ENCODE measurements around the gene ENPP6. TPM values are rescaled to one million over a fixed set of nuclear protein-coding genes. Genes with fewer than 3 reads are reported as not detected.

The ENPP6 gene
- total and polyA plus RNA-seq, 2 donors (not counting 3 experiments of a cell fraction or from before 2014, with no cell fraction given), result not detected

DNA sequence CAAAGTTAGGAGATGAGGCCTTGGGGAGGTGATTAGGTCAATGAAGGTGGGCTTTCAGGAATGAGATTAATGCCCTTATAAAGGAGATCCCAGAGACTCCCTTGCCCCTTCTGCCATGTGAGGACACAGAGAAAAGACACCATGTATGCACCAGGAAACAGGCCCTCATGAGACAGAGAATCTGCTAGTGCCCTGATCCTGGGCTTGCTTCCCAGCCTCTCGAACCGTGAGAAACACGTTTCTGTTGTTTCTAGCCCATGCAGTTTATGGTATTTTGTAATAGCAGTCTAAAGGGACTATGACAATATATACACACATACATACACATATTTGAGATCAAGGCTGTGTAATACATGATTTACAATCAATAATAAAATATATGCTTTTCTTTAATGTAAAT lies 41.4 kb upstream of the ENPP6 start:
- Histone ChIP-seq H2AFZ (ENCODE audit: low read depth, low read length) (no peak overlapping the region), H3K27me3 (ENCODE audit: control insufficient read depth in 2 of 2, insufficient read depth in 2 of 2, low read length in 2 of 2) (peaks cover 2 to 3% of the 10 kb centered on the region in 2 experiments), H3K9me3 (replicated peaks; ENCODE audit: control insufficient read depth, insufficient read depth, low read length) (no peaks in the 10 kb centered on the region), H3K9me1 (replicated peaks; ENCODE audit: control insufficient read depth, extremely low read depth, insufficient read depth, low read length) (no peaks in the 10 kb centered on the region), H3K36me3 (ENCODE audit: control insufficient read depth in 2 of 2, extremely low read depth in 1 of 2, insufficient read depth in 2 of 2, low read length in 2 of 2) (no peaks in the 10 kb centered on the region), H3K4me1 (ENCODE audit: control insufficient read depth, extremely low read depth, insufficient read depth, low read length) (no peaks in the 10 kb centered on the region), H3K79me2 (ENCODE audit: control insufficient read depth, insufficient read depth, low read length) (no peaks in the 10 kb centered on the region), H4K20me1 (replicated peaks; ENCODE audit: control insufficient read depth, extremely low read depth, insufficient read depth, low read length) (no peaks in the 10 kb centered on the region), H3K27ac (ENCODE audit: insufficient read depth, low read depth, low read length) (no peak overlapping the region), H3K9ac (replicated peaks; ENCODE audit: extremely low read depth, insufficient read depth, low read length) (no peak overlapping the region), H3K4me3 (replicated peaks in 1 of 3; ENCODE audit: insufficient read depth in 1 of 3, low read depth in 1 of 3, low read length in 3 of 3) (no peak overlapping the region), H3K4me2 (ENCODE audit: insufficient read depth, low read length) (no peak overlapping the region)
- no peak for DNase-seq (ENCODE audit: low read depth, low spot score)
- intact Hi-C loops (cut with micrococcal nuclease) (no loop called here), dilution Hi-C loops (cut with MboI; ENCODE audit: extremely low pct_ligation_motif_present, low sequenced_read_pairs) (no loop called here)
- ChIA-PET POLR2A (no interaction called here), CTCF (no interaction called here)
- no peak for FAIRE-seq
- TF ChIP-seq FOS (IDR thresholded peaks at IDR 0.05; ENCODE audit: borderline replicate concordance, insufficient read depth, low read length) (no peak), GATA2 (IDR thresholded peaks at IDR 0.05; ENCODE audit: insufficient read depth, insufficient read length, low read depth, low read length) (no peak), POLR2AphosphoS5 (IDR thresholded peaks at IDR 0.05; ENCODE audit: insufficient read depth, low read depth, low read length) (no peak)
- TF ChIP-seq, protein P1, sequence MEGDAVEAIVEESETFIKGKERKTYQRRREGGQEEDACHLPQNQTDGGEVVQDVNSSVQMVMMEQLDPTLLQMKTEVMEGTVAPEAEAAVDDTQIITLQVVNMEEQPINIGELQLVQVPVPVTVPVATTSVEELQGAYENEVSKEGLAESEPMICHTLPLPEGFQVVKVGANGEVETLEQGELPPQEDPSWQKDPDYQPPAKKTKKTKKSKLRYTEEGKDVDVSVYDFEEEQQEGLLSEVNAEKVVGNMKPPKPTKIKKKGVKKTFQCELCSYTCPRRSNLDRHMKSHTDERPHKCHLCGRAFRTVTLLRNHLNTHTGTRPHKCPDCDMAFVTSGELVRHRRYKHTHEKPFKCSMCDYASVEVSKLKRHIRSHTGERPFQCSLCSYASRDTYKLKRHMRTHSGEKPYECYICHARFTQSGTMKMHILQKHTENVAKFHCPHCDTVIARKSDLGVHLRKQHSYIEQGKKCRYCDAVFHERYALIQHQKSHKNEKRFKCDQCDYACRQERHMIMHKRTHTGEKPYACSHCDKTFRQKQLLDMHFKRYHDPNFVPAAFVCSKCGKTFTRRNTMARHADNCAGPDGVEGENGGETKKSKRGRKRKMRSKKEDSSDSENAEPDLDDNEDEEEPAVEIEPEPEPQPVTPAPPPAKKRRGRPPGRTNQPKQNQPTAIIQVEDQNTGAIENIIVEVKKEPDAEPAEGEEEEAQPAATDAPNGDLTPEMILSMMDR (IDR thresholded peaks at IDR 0.05; ENCODE audit: extremely low read depth in 1 of 2, insufficient read depth in 1 of 2, low read depth in 1 of 2, low read length in 2 of 2), result no peak
- no TSS peak for BruUV-seq (replicated peaks)

DNA sequence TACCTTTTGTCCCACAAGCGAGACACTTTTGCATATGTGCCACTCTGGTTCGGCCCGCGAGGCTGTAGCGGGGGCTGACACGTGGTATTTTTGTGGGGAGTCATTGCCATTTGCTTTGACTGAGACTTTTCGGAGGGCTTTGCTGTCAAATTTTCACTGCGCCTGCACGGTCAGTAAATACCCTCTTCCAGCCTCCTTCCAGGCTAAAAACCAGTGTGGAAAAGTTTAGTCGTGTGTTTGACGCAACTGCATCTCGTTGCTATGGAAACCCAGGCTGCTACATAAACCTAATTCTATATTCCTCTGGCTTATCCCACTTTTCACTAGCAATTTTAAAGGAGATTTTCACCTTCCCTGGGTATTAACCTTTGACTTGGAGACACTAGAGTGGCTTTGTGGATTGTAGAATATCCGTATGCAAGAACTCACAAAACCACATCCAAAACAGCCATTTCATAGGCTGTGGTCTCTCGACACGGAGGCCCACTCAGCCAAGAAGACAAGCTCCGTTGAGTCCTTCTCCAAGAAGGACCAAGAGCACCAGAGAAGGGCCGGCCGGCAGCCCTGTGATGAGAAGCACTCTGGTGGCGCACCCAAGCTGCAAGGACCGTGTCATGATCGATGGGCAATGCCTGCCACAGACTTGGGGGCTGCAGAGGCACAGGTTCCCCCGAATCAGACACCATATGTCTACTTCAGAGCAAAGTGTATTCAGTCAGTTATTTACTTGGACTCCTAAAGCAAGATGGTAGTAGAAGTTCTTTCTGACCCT lies 38.4 kb upstream of the ENPP6 start:
- H3K4me2 ChIP-seq (ENCODE audit: insufficient read depth, low read length), result no peak overlapping the region
- intact Hi-C loops (cut with micrococcal nuclease) (no loop called here), dilution Hi-C loops (cut with MboI; ENCODE audit: extremely low pct_ligation_motif_present, low sequenced_read_pairs) (no loop called here)
- H2AFZ ChIP-seq (ENCODE audit: low read depth, low read length), result no peak overlapping the region
- no peaks in the 10 kb centered on the region for H3K4me1 ChIP-seq (ENCODE audit: control insufficient read depth, extremely low read depth, insufficient read depth, low read length)
- no peaks in the 10 kb centered on the region for H3K9me1 ChIP-seq (replicated peaks; ENCODE audit: control insufficient read depth, extremely low read depth, insufficient read depth, low read length)
- DNase-seq (ENCODE audit: low read depth, low spot score), result no peak
- FAIRE-seq, result no peak
- H3K79me2 ChIP-seq (ENCODE audit: control insufficient read depth, insufficient read depth, low read length), result no peaks in the 10 kb centered on the region
- no peaks in the 10 kb centered on the region for H3K9me3 ChIP-seq (replicated peaks; ENCODE audit: control insufficient read depth, insufficient read depth, low read length)
- no peaks in the 10 kb centered on the region for H4K20me1 ChIP-seq (replicated peaks; ENCODE audit: control insufficient read depth, extremely low read depth, insufficient read depth, low read length)
- POLR2A ChIA-PET, result no interaction called here
- TF ChIP-seq POLR2A (IDR thresholded peaks at IDR 0.05; ENCODE audit: low read depth, low read length) (no peak), EZH2 (IDR thresholded peaks at IDR 0.05; ENCODE audit: borderline replicate concordance, low read depth, low read length, severe bottlenecking) (no peak), JUN (IDR thresholded peaks at IDR 0.05; ENCODE audit: borderline replicate concordance, insufficient read depth, insufficient read length, low read depth) (no peak), MYC (IDR thresholded peaks at IDR 0.05; ENCODE audit: low read depth, low read length) (no peak), MAX (IDR thresholded peaks at IDR 0.05; ENCODE audit: insufficient read depth, insufficient read length) (no peak), POLR2AphosphoS5 (IDR thresholded peaks at IDR 0.05; ENCODE audit: insufficient read depth, low read depth, low read length) (no peak), GATA2 (IDR thresholded peaks at IDR 0.05; ENCODE audit: insufficient read depth, insufficient read length, low read depth, low read length) (no peak), FOS (IDR thresholded peaks at IDR 0.05; ENCODE audit: borderline replicate concordance, insufficient read depth, low read length) (no peak)
- TF ChIP-seq, protein P1 (IDR thresholded peaks at IDR 0.05; ENCODE audit: extremely low read depth in 1 of 2, insufficient read depth in 1 of 2, low read depth in 1 of 2, low read length in 2 of 2), result no peak
- H3K36me3 ChIP-seq (ENCODE audit: control insufficient read depth in 2 of 2, extremely low read depth in 1 of 2, insufficient read depth in 2 of 2, low read length in 2 of 2), result no peaks in the 10 kb centered on the region
- no peak overlapping the region for H3K27ac ChIP-seq (ENCODE audit: insufficient read depth, low read depth, low read length)
- no peak overlapping the region for H3K4me3 ChIP-seq (replicated peaks in 1 of 3; ENCODE audit: insufficient read depth in 1 of 3, low read depth in 1 of 3, low read length in 3 of 3)
- peaks cover 2 to 3% of the 10 kb centered on the region in 2 experiments for H3K27me3 ChIP-seq (ENCODE audit: control insufficient read depth in 2 of 2, insufficient read depth in 2 of 2, low read length in 2 of 2)
- CTCF ChIA-PET, result interaction anchor here (0.9 kb wide), 1 partner anchor 8 kb away, joined by 3 read pairs; no protein-coding TSS in a partner anchor
- BruUV-seq (replicated peaks), result no TSS peak
- H3K9ac ChIP-seq (replicated peaks; ENCODE audit: extremely low read depth, insufficient read depth, low read length), result no peak overlapping the region

Measured in endothelial cell of umbilical vein (primary cell).